ENCODE data around the gene CDK18. TPM values are rescaled to one million over a fixed set of nuclear protein-coding genes. Genes with fewer than 3 reads are reported as not detected.
A peak's percentile ranks its signal among the peaks of the same experiment; 100 is the strongest.

Gene CDK18
- total and polyA plus RNA-seq, 5 experiments from 2014 or later, result 0.32 to 6.1 (median 1.3) TPM

DNA sequence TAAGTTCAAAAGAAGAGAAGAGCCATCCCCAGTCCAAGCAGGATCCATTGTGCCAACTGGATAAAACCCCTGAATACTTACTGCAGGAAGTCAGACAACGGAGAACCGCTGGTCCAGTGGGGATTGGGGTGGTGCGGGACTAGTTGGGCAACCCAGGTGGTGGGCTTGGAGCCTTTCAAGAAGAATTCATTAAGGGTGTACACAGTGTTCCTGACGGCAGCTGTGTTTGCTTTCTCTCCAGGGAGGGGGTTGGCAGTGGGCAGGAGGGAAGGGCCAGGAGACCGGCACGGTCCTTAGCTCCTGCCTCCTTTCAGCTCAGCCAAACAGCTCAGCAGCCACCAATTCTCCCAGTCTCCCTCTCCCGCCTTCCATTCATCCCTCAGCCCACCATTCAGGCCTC is 7.1 kb upstream of the CDK18 start:
- DNase-seq (no peak), ATAC-seq (no peak)
- POLR2A ChIA-PET, result no interaction called here
- no peaks in the 10 kb centered on the region for H3K9me3 Mint-ChIP-seq
- peak overlapping the region in 1 of 10 donors; percentile 13 for H3K27ac Mint-ChIP-seq
- peaks cover 5 to 31% (median 18%) of the 10 kb centered on the region in 5 donors for H3K27me3 Mint-ChIP-seq
- H3K4me3 Mint-ChIP-seq, result no peak overlapping the region
- peaks cover 0 to 5% (median 0%) of the 10 kb centered on the region in 4 donors for H3K4me1 Mint-ChIP-seq
- peaks cover 0 to 2% (median 0%) of the 10 kb centered on the region in 3 donors for H3K36me3 Mint-ChIP-seq

DNA sequence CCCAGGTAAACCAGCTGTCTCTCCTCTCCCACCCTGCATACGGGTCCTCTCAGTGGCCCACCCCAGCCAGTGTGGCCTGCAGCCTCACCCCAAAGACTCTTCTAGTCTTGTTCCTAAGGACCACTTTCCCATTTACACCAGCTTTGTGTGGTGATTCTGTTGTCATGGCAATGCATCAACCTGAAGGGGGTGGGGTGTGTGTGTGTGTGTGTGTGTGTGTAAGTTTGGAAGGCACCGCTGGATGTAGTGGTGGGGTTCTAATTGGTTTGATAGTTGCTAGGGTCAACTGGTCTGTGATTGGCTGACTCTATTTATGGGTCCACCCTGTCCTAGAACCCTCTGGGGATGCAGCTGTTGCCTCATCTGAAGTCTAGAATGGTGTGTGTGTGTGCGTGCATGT is 4.7 kb upstream of the CDK18 start:
- POLR2A ChIA-PET, result no interaction called here
- H3K36me3 Mint-ChIP-seq, result no peaks in the 10 kb centered on the region

DNA sequence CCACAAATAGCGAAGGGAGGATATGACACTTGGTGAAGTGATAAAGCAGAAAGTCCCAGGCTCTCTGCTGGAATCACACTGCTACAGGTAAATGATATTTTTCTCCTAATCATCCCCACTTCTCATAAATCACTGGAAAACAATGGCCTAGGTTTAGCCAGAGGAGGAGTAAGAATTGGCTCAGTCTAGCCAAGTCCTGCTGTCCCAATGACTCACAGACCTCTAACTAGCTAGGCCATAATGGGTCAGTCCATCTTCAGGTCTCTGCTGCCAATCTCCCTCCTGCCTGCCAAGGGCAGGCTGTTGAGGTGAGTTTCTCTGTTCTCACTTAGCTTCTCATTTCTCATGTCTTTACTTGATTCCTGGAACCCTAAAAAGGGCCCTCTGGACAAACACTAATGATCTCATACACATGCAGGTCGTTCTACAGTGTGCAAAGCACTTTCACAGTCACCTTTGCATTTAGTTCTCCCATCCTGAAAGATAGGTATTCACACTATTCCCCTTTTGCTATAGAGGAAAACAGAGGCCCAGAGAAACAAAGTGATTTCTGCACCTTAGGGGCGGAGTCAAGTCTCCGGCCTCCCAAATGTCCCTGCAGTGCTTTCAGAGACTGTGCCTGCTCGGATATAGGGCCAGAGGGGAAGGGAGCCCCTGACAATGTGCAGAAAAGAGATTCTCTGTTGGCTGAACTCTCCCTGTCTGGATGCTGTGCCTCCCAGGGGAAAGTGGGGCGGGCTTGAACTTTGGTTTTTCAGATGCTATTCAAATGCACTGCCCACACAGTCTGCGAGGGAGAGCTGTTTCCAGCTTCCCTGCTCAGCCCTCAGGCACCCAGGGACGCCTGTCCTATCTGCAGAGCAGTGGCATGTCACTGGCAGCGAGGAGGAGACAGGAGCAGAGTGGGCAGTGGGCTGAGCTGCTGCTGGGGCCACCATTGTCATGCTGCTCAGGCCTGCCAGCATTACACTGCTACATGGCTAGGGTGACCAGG is 3.9 kb upstream of the CDK18 start:
- H3K27ac Mint-ChIP-seq, result peak overlapping the region in 1 of 10 donors; percentile 77
- peaks cover 6 to 16% (median 14%) of the 10 kb centered on the region in 4 donors for H3K4me1 Mint-ChIP-seq
- ATAC-seq, result no peak
- no peaks in the 10 kb centered on the region for H3K36me3 Mint-ChIP-seq
- H3K9me3 Mint-ChIP-seq, result no peaks in the 10 kb centered on the region
- no peak overlapping the region for H3K4me3 Mint-ChIP-seq
- H3K27me3 Mint-ChIP-seq, result peaks cover 0 to 6% (median 1%) of the 10 kb centered on the region in 5 donors
- POLR2A ChIA-PET, result no interaction called here
- DNase-seq, result no peak

More for the DNA sequence above, 4.7 kb upstream of the CDK18 start:
- Mint-ChIP-seq H3K4me1 (peaks cover 5 to 10% (median 7%) of the 10 kb centered on the region in 4 donors), H3K9me3 (no peaks in the 10 kb centered on the region), H3K27ac (no peak overlapping the region), H3K4me3 (no peak overlapping the region), H3K27me3 (peaks cover 0 to 10% (median 4%) of the 10 kb centered on the region in 5 donors)
- no peak for DNase-seq
- no peak for ATAC-seq

DNA sequence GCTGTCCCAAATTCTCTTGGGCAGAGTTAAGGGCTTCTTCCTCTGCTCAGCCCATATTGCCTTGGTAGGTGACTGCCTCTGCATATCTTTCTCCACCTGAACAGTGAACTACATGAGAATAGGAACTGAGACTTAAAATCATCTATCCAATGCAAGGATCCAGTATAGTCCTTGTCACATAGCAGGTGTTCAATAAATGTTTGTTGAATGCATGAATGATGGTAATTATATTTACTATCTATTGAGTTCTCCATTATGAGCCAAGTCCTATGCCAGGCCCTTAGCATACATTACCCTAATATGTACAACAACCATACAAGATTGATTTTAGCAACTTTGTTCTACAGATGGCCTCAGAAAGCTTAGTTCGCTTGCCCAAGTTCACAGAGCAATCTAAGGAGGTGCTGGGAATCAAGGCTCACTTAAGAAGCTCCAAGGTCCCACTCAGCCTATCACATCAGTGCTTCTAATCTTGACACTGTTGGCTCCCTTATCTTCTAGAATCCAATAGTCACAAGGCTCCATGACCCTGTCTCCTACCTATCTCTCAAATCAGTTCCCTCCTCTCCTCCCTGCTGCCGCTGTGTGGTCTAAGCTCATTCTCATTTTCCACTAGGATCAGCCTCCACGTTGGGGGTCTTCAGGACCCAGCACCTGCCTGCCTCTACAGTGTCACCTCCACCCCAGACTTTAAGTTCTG is 2.2 kb upstream of the CDK18 start:
- Mint-ChIP-seq H3K27ac (peak overlapping the region in 3 of 10 donors; percentile 0 to 33 (median 18)), H3K36me3 (no peaks in the 10 kb centered on the region), H3K4me3 (peak overlapping the region in 1 of 10 donors; percentile 55), H3K27me3 (no peaks in the 10 kb centered on the region), H3K4me1 (peaks cover 7 to 23% (median 16%) of the 10 kb centered on the region in 4 donors), H3K9me3 (no peaks in the 10 kb centered on the region)
- POLR2A ChIA-PET, result no interaction called here
- no peak for ATAC-seq
- DNase-seq, result no peak

DNA sequence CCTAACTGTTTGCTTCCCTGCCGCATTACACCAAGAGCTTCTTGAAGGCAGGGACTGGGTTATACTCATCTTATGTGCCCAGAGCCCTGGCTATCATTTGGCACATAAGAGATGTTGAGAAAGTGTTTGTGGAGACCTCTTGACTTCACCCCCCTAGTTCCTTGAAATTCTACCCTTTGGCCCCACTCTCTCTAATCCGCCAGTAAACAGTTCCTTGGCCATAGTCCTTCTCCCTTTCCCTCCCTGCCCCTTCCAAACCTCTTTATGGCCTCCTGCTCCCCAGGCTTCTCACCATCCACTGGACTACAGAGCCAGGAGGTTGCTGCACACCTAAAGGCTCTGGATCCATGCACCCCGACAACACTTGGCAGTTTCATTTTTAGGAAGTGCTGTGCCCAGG is 1.5 kb upstream of the CDK18 start:
- ATAC-seq, result no peak

DNA sequence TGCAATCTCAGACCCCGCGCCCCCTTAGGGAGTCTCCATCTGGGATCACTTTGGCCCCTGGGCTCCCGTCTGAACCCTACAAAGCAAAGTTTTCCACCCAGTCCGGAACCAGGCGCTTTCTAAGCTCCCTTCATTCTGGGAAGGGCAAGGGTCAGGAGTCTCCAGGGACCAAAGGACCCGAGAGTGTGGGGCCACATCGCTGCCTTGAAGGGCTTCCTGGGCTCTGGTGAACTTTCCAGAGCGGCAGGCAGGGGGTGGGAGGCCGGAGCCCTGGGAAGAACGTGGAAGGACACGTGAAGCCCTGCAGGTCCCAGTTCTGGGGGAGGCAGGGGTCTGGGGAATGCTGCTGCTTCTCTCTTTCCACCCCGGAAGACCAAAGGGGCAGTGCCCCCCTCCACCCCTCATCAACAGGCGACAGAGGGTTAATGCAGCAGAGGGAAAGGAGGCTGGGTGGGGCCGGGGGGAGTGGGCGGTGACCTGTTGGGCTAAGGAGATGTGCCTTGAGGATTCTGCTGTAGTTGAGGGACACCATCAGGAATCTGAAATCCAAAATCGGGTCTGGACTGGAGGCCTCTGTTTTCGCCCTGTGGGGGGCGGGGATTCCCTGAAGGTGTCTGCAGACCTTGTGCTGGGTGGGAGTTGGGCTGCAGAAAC is 734 bp downstream of the CDK18 start:
- POLR2A ChIA-PET, result no interaction called here
- ATAC-seq (peak in 1 of 2 donors; percentile 16), DNase-seq (no peak)
- peaks cover 10 to 23% (median 16%) of the 10 kb centered on the region in 4 donors for H3K4me1 Mint-ChIP-seq
- H3K27me3 Mint-ChIP-seq, result no peaks in the 10 kb centered on the region
- H3K27ac Mint-ChIP-seq, result peak overlapping the region in 6 of 10 donors; percentile 41 to 95 (median 71)
- H3K4me3 Mint-ChIP-seq, result peak overlapping the region; percentile 83 to 93 (median 90)
- no peaks in the 10 kb centered on the region for H3K9me3 Mint-ChIP-seq
- no peaks in the 10 kb centered on the region for H3K36me3 Mint-ChIP-seq

More for the DNA sequence above, 1.5 kb upstream of the CDK18 start:
- POLR2A ChIA-PET, result no interaction called here
- Mint-ChIP-seq H3K4me1 (peaks cover 8 to 23% (median 16%) of the 10 kb centered on the region in 4 donors), H3K4me3 (peak overlapping the region in 8 of 10 donors; percentile 5 to 92 (median 54)), H3K27ac (peak overlapping the region in 6 of 10 donors; percentile 0 to 70 (median 25)), H3K36me3 (no peaks in the 10 kb centered on the region), H3K27me3 (no peaks in the 10 kb centered on the region), H3K9me3 (no peaks in the 10 kb centered on the region)
- no peak for DNase-seq

DNA sequence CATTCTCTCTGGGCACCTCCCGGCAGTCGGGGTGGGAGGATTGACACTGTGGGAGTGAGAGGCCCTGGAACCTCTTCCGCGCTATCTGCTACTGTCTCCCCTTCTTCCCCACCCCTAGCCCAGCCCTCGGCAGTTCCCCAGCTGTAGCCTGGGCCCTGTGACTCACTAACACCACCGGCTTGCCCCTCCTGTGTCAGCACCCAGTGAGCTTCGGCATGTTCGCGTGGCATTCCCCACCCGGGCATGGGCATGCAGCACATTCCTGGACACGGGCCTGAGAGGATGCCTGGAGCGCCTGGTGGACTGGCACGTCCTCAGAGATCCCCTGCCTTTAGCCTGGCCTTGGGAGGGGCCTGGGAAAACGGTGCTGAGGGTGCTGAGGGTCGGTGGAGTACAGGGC is 1.3 kb downstream of the CDK18 start:
- Mint-ChIP-seq H3K36me3 (no peaks in the 10 kb centered on the region), H3K4me1 (peaks cover 8 to 23% (median 16%) of the 10 kb centered on the region in 4 donors), H3K27me3 (no peaks in the 10 kb centered on the region), H3K9me3 (no peaks in the 10 kb centered on the region), H3K27ac (peak overlapping the region in 2 of 10 donors; percentile 48), H3K4me3 (peak overlapping the region; percentile 74 to 93 (median 90))
- DNase-seq (no peak), ATAC-seq (no peak)
- POLR2A ChIA-PET, result no interaction called here

DNA sequence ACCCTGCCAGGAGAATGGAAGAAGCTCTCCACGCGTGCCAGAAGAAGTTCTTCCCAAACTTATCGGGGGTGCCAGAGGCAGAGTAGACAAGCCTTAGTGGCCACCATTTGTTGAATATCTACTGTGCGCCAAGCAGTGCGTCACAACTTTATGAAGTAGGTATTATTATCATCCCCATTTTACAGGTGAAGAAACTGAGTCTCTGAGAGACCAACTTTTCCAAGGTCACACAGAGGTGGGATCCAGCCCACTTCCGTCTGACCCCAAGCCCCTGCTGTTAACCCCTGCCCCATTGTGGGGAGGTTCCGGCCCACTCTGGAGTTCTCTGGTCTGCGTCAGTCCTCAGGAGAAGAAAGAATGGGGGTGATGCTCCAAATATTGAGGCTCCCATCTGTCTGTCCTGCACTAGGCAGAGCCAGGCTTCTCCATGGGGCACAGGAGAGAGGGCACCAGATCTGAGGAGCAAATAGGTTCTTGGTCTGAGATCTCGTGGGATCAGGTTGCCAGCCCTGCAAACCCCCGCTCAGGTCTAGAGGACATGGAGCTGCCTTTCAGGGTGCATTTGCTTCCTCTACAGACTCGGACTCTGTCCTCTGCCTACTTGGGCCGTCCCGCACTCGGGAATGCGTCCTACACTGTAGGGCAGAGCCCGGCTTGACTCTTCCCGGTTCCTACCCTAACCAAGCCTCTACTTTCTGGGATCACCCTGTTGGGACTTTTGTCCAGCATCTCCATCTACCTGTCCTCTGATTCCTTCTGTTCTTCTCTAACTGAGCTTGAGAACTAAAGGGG is 2.1 kb downstream of the CDK18 start:
- peak overlapping the region; percentile 14 to 90 (median 52) for H3K4me3 Mint-ChIP-seq
- no peaks in the 10 kb centered on the region for H3K27me3 Mint-ChIP-seq
- POLR2A ChIA-PET, result no interaction called here
- no peaks in the 10 kb centered on the region for H3K9me3 Mint-ChIP-seq
- no peak for ATAC-seq
- peak overlapping the region in 5 of 10 donors; percentile 15 to 51 (median 31) for H3K27ac Mint-ChIP-seq
- H3K36me3 Mint-ChIP-seq, result no peaks in the 10 kb centered on the region
- H3K4me1 Mint-ChIP-seq, result peaks cover 8 to 23% (median 16%) of the 10 kb centered on the region in 4 donors
- no peak for DNase-seq

DNA sequence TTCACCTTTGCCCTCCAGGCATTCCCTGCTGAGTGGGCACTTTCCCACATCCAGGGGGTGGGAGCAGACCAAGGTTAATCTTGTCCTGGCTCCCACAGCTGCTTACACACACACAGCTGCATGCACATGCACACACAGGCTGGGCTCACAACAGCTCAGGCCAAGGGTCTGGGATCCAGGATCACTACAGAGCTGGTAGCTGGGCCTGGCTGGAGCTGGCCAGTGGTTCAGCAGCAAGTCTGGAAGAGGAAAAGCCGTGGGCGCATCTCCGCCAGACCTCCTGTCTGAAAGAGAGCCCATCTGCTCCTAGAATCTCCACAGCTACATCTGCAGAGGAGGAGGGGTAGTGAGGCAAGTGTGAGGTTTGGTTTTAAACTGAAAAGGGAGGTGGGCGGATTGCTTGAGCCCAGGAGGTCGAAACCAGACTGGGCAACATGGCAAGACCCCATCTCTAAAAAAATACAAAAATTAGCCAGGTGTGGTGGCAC is 3.8 kb downstream of the CDK18 start:
- ATAC-seq, result no peak
- Mint-ChIP-seq H3K36me3 (no peaks in the 10 kb centered on the region), H3K27me3 (no peaks in the 10 kb centered on the region), H3K9me3 (no peaks in the 10 kb centered on the region), H3K4me1 (peaks cover 15 to 21% (median 18%) of the 10 kb centered on the region in 4 donors), H3K27ac (peak overlapping the region in 1 of 10 donors; percentile 9), H3K4me3 (peak overlapping the region in 1 of 10 donors; percentile 20)
- no peak for DNase-seq
- POLR2A ChIA-PET, result no interaction called here

DNA sequence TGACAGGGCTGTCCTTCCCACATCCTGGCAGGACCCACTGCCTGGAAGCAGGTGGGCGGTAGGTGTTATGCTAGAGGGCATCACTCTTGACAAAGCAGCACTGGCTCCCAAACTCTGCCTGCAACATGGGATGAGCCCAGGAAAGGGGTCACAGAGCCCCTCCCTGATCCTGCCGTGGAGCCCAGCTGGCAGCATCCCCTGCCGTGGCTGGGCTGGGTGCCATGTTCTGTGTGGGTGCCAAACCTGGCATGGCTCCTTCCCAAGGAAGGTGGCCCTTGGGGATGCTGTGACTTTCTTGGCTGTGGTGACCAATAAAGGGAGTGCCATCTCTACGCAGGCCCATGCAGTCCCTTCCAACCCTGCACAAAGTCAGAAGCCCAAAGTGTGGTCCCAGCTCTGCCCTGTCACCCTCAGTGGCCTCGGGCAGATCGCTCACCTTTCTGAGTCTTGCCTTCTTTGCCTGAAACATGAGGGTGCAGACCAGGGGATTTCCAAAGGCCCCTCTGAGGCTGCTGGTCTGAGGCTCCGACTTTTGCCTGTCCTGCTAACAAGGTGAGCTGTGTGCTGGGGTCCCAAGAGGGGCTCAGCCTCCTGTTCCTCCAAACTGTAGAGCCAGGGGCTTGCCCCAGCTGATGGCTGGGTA is 6.0 kb downstream of the CDK18 start:
- Mint-ChIP-seq H3K9me3 (no peaks in the 10 kb centered on the region), H3K36me3 (no peaks in the 10 kb centered on the region), H3K27ac (peak overlapping the region in 1 of 10 donors; percentile 12), H3K4me1 (peaks cover 1 to 16% (median 8%) of the 10 kb centered on the region in 4 donors), H3K27me3 (no peaks in the 10 kb centered on the region), H3K4me3 (no peak overlapping the region)
- no peak for ATAC-seq
- no peak for DNase-seq
- POLR2A ChIA-PET, result interaction anchor here (0.7 kb wide), 1 partner anchor 147 kb away, joined by 4 read pairs; no protein-coding TSS in a partner anchor

DNA sequence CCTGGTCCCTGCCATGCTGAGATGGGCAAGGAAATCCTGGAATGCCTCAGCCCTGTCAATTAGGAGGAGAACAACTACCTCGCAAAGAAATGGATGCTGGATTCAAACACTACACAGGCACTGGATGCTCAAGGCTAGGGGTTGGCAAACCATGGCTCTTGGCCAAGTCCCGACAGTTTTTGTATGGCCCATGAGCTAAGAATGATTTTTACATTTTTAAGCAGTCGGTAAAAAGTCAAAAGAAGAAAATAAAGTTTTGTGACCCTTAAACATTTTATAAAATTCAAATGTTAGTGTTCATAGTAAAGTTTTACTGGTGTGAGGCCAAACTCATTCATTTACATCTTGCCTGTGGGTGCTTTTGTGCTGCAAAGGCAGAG is 6.5 kb downstream of the CDK18 start:
- no peaks in the 10 kb centered on the region for H3K36me3 Mint-ChIP-seq
- no peak for DNase-seq
- no peaks in the 10 kb centered on the region for H3K27me3 Mint-ChIP-seq
- no peak overlapping the region for H3K27ac Mint-ChIP-seq
- POLR2A ChIA-PET, result interaction anchor here (0.8 kb wide), 1 partner anchor 12 kb away, joined by 3 read pairs; no protein-coding TSS in a partner anchor
- no peak overlapping the region for H3K4me3 Mint-ChIP-seq
- peaks cover 0 to 16% (median 5%) of the 10 kb centered on the region in 4 donors for H3K4me1 Mint-ChIP-seq
- H3K9me3 Mint-ChIP-seq, result no peaks in the 10 kb centered on the region
- no peak for ATAC-seq

Data from naive thymus-derived CD8-positive, alpha-beta T cell (primary cell).